ENCODE data around the gene RNF215.

DNA sequence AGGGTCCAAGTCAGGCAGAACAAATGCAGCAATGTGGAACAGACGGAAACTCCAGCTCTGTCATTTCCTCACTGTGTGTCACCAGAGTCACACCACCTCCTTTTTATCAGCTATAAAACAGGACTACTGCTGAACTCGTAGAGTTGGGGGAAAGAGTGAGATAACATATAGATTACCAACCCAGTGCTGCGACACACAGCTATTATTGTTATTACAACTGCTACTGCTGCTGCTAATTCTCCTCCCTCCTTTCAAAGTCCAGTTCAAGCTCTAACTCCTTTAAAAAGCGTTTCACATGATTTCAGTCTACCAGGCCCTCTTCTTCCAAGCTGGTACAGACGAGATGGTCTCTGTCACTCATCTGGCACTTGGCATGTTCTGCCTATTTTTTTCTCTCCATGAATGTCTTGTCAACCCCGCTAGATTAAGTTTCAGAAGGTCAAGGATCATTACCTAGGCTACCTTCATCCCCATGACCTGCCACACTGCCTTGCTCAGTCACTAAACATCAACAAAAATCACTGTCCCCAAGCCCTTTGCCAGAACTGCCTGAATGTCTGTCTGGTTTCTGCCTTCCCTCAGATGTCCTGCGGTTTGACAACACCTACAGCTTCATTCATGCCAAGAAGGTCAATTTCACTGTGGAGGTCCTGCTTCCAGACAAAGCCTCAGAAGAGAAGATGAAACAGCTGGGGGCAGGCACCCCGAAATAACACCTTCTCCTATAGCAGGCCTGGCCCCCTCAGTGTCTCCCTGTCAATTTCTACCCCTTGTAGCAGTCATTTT lies 34.7 kb upstream of the RNF215 start:
- TF ChIP-seq ELK1 (IDR thresholded peaks at IDR 0.05; ENCODE audit: low read depth, low read length), result no peak
- TF ChIP-seq CTCF (IDR thresholded peaks at IDR 0.05 in 2 of 3, conservative IDR thresholded peaks at IDR 0.05 in 1 of 3; ENCODE audit: control insufficient read depth in 2 of 3, extremely low read depth in 1 of 3, insufficient read depth in 1 of 3, low read depth in 3 of 3, low read length in 3 of 3), result no peak
- TF ChIP-seq ATF2 (IDR thresholded peaks at IDR 0.05; ENCODE audit: low read length), result no peak
- TF ChIP-seq ZNF217 (IDR thresholded peaks at IDR 0.05), result no peak
- TF ChIP-seq POLR2AphosphoS5 (IDR thresholded peaks at IDR 0.05; ENCODE audit: low read length), result no peak
- no peak for TF ChIP-seq CHD1 (IDR thresholded peaks at IDR 0.05; ENCODE audit: low read depth, low read length)

Data from GM12878 (cell line).